ENCODE results near the gene ZBED2.
"Not testable (repeated sequence)": the region's sequence is repeated elsewhere in the genome, so short reads cannot be mapped to it uniquely, and the experiment has no call there.

The ZBED2 gene

DNA sequence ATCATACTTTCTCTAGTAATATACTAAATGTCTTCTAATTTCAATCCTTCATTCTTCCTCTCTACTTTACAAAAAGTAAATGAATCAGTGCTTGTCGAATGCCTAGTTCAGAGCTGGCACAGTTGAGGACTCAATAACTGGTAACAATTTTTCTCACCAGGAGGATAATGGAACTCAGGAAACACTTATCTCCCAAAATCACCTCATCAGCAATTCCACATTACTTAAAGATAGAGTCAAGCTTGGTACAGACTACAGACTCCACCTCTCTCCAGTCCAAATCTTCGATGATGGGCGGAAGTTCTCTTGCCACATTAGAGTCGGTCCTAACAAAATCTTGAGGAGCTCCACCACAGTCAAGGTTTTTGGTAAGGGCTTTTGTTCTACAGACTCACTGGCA is 16.3 kb downstream of the ZBED2 start:
- Mint-ChIP-seq H3K27ac (peak overlapping the region; percentile 42), H3K9me3 (peaks cover 0 to 2% of the 10 kb centered on the region in 2 donors), H3K4me3 (peak overlapping the region in 1 of 2 donors; percentile 35), H3K36me3 (peaks cover 3 to 10% of the 10 kb centered on the region in 2 donors), H3K4me1 (peaks cover 22 to 39% of the 10 kb centered on the region in 2 donors), H3K27me3 (no peaks in the 10 kb centered on the region)
- no peak for ATAC-seq (replicated peaks)
- DNase-seq, result no peak

- peak; percentile 35 for DNase-seq
- H3K4me1 Mint-ChIP-seq, result peaks cover 22 to 39% of the 10 kb centered on the region in 2 donors
These were observed 17.1 kb downstream of the ZBED2 start for GRCh38 chr3:111577798-111578685.

DNA sequence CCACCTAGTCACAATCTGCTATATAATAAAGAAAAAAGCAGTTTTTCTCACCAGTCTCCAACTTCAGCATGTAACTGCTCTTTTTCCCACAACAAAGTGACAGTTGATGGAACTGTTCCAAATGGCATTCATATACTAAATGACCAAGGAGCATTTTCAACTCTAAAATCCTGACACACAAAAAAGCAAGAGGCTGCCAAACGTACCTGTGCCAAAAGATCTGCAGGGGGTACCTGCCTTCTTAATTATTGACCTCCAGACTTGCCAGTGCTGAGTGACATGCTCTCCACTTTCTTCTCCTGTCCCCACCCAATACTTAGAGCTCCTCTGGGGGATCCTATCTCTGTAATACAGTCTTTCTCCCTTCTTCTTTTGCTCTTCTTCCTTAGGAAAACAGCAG is 18.0 kb downstream of the ZBED2 start:
- Mint-ChIP-seq H3K4me3 (no peak overlapping the region), H3K9me3 (no peaks in the 10 kb centered on the region), H3K36me3 (peaks cover 3 to 4% of the 10 kb centered on the region in 2 donors), H3K27ac (no peak overlapping the region), H3K4me1 (peaks cover 24 to 39% of the 10 kb centered on the region in 2 donors), H3K27me3 (no peaks in the 10 kb centered on the region)
- ATAC-seq (replicated peaks) (no peak), DNase-seq (no peak)

More at GRCh38 chr3:111577798-111578685, 17.1 kb downstream of the ZBED2 start:
- Mint-ChIP-seq H3K9me3 (peaks cover 0 to 2% of the 10 kb centered on the region in 2 donors), H3K4me3 (peak overlapping the region in 1 of 2 donors; percentile 0), H3K27me3 (no peaks in the 10 kb centered on the region), H3K27ac (peak overlapping the region; percentile 1), H3K36me3 (peaks cover 3 to 8% of the 10 kb centered on the region in 2 donors)
- ATAC-seq (replicated peaks), result peak; percentile 93 to 94

- peaks cover 0 to 2% of the 10 kb centered on the region in 2 donors for H3K4me1 Mint-ChIP-seq
These were observed 23.2 kb downstream of the ZBED2 start for GRCh38 chr3:111571907-111572460.

DNA sequence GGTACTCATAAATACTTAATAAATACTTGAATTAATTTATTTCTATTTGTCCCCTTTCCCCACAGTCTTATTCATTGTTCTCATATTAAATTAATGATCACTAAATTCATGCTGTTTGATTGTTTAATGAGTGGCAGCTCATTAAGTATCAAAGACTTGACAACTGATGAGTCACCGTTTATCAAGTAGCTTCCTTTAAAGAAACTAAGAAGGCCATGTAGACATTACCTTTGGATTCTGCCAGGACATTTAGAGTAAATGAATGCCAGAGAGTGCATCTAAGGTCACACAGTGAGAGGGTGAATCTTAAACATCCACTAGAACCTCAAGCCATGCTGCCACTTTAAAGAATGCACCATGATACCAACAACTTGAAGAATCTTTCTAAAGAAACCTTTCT is 23.9 kb downstream of the ZBED2 start:
- H3K4me3 Mint-ChIP-seq, result no peak overlapping the region
- no peak for ATAC-seq (replicated peaks)
- H3K4me1 Mint-ChIP-seq, result peaks cover 0 to 2% of the 10 kb centered on the region in 2 donors
- no peaks in the 10 kb centered on the region for H3K27me3 Mint-ChIP-seq
- peaks cover 0 to 5% of the 10 kb centered on the region in 2 donors for H3K36me3 Mint-ChIP-seq
- no peak for DNase-seq
- H3K9me3 Mint-ChIP-seq, result no peaks in the 10 kb centered on the region
- H3K27ac Mint-ChIP-seq, result no peak overlapping the region

More at GRCh38 chr3:111571907-111572460, 23.2 kb downstream of the ZBED2 start:
- Mint-ChIP-seq H3K9me3 (no peaks in the 10 kb centered on the region), H3K4me3 (no peak overlapping the region), H3K27me3 (no peaks in the 10 kb centered on the region), H3K36me3 (peaks cover 0 to 5% of the 10 kb centered on the region in 2 donors), H3K27ac (no peak overlapping the region)
- DNase-seq, result no peak
- peak; percentile 62 to 77 for ATAC-seq (replicated peaks)

DNA sequence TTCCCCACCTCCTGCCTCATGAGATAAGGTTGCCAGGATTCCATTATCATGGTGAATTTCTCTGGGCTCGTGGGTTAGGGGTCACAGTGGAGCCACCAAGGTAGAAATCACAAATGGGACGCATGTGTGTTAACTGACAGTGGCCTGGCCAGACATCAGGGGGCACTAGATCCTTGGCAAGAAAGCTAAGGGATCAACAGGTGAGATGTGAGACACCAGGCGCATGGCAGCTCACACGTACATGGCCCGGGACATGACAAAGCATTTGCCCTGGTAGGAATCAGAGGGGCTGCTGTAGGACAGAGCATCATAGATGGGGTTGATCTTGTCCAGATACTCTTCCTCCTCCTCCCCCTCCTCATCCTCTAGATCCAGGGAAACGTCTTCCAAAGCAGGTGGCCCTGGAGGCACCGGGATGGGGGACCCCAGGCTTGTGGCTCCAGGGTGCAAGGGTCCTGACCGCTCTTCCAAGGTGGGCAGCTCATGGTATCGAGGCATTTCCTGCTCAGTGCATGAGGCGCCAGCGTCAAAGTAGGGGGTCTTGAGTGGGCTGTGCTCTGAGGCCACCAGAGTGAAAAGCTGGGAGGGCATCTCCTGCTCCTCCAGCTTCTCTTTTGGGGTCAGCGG is 24.6 kb downstream of the ZBED2 start:
- Mint-ChIP-seq H3K4me3 (no peak overlapping the region), H3K27me3 (no peaks in the 10 kb centered on the region), H3K27ac (no peak overlapping the region), H3K36me3 (peaks cover 0 to 5% of the 10 kb centered on the region in 2 donors), H3K9me3 (no peaks in the 10 kb centered on the region), H3K4me1 (peaks cover 0 to 2% of the 10 kb centered on the region in 2 donors)
- ATAC-seq (replicated peaks), result no peak
- DNase-seq, result no peak

GRCh38 chr3:111568911-111569310 is 26.2 kb downstream of the ZBED2 start:
- H3K36me3 Mint-ChIP-seq, result peaks cover 0 to 5% of the 10 kb centered on the region in 2 donors
- ATAC-seq (replicated peaks), result no peak
- no peaks in the 10 kb centered on the region for H3K9me3 Mint-ChIP-seq
- H3K4me1 Mint-ChIP-seq, result peaks cover 0 to 2% of the 10 kb centered on the region in 2 donors
- no peak for DNase-seq
- H3K27ac Mint-ChIP-seq, result no peak overlapping the region
- H3K4me3 Mint-ChIP-seq, result no peak overlapping the region
- no peaks in the 10 kb centered on the region for H3K27me3 Mint-ChIP-seq

DNA sequence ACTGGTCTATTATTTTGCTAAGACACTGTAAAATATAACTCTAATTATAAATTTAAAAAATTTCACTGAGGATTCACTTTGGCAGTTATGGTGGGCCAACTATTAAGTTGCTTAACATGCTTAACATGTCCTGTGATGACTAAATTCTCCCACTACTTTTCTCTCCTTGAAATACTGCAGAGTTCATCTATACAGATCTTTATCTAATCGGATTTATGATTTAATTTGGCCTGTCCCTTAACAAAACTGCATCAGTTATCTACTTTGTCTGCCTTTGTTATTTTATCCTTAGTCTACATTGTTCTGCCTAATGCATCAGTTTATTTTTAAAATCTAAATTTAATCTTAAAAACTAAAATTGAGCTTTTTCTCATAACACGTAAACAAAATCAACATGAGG is 26.8 kb downstream of the ZBED2 start:
- no peak for ATAC-seq (replicated peaks)
- Mint-ChIP-seq H3K4me1 (peaks cover 0 to 2% of the 10 kb centered on the region in 2 donors), H3K36me3 (peaks cover 0 to 5% of the 10 kb centered on the region in 2 donors), H3K27ac (no peak overlapping the region), H3K27me3 (no peaks in the 10 kb centered on the region), H3K4me3 (no peak overlapping the region), H3K9me3 (no peaks in the 10 kb centered on the region)
- DNase-seq, result no peak

DNA sequence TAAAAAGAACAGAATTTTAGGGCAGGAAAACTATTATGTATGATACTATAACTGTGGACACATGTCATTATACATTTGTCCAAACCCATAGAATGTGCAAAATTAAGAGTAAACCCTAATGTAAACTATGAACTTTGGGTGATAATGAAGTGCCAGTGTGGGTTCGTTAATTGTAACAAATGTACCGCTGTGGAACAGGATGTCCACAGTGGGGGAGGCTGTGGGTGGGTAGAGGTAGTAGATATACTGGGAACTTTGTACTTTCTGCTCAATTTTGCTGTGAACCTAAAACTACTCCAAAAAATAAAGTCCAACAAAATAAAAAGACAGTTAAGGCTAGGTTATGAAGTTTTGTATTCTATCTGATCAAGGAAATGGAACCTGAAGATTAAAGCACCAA is 28.3 kb downstream of the ZBED2 start:
- DNase-seq (no peak), ATAC-seq (replicated peaks) (no peak)
- Mint-ChIP-seq H3K4me1 (no peaks in the 10 kb centered on the region), H3K27me3 (no peaks in the 10 kb centered on the region), H3K4me3 (no peak overlapping the region), H3K36me3 (peaks cover 0 to 3% of the 10 kb centered on the region in 2 donors), H3K9me3 (no peaks in the 10 kb centered on the region), H3K27ac (no peak overlapping the region)

DNA sequence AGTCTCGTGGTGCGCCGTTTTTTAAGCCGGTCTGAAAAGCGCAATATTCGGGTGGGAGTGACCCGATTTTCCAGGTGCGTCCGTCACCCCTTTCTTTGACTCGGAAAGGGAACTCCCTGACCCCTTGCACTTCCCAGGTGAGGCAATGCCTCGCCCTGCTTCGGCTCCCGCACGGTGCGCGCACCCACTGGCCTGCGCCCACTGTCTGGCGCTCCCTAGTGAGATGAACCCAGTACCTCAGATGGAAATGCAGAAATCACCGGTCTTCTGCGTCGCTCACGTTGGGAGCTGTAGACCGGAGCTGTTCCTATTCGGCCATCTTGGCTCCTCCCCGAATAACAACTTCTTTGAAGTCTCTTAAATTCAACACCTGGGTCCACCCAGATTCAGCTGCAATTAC is 33.2 kb downstream of the ZBED2 start:
- H3K9me3 Mint-ChIP-seq; ATAC-seq (replicated peaks); H3K27ac Mint-ChIP-seq; H3K36me3 Mint-ChIP-seq; H3K4me3 Mint-ChIP-seq; H3K4me1 Mint-ChIP-seq; H3K27me3 Mint-ChIP-seq; DNase-seq: not testable (repeated sequence)

DNA sequence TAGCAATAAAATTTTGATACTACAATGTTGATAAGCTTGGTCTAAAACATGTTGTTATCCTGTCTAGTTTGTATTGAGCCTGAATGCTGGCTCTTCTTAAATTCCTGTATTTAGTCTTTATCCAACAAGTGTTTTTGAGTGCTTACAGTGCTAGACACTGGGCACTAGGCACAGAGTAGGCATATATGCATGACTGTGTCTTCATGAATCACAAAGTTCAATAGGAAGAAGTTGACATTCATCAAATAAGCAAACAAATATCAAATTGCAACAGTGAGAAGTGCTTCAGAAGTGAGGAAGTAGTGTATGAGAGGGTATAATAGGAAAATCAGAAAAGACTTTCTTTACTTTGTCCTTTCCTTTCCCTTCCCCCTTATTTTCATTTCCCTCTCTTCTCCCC is 46.4 kb downstream of the ZBED2 start:
- Mint-ChIP-seq H3K27ac (no peak overlapping the region), H3K4me3 (peak overlapping the region in 1 of 2 donors; percentile 58), H3K9me3 (no peaks in the 10 kb centered on the region), H3K27me3 (no peaks in the 10 kb centered on the region), H3K4me1 (peaks cover 10 to 12% of the 10 kb centered on the region in 2 donors), H3K36me3 (no peaks in the 10 kb centered on the region)
- DNase-seq, result no peak
- ATAC-seq (replicated peaks), result no peak

- ATAC-seq (replicated peaks), result peak; percentile 83
- Mint-ChIP-seq H3K27me3 (no peaks in the 10 kb centered on the region), H3K27ac (peak overlapping the region; percentile 94), H3K9me3 (no peaks in the 10 kb centered on the region), H3K36me3 (no peaks in the 10 kb centered on the region), H3K4me3 (peak overlapping the region; percentile 58 to 63), H3K4me1 (peaks cover 13 to 14% of the 10 kb centered on the region in 2 donors)
- no peak for DNase-seq
These were observed 47.1 kb downstream of the ZBED2 start for GRCh38 chr3:111548092-111548491.

- ATAC-seq (replicated peaks) (peak; percentile 92 to 93), DNase-seq (peak; percentile 49)
- H3K36me3 Mint-ChIP-seq, result no peaks in the 10 kb centered on the region
- peak overlapping the region; percentile 58 to 63 for H3K4me3 Mint-ChIP-seq
- no peaks in the 10 kb centered on the region for H3K9me3 Mint-ChIP-seq
- no peaks in the 10 kb centered on the region for H3K27me3 Mint-ChIP-seq
- H3K4me1 Mint-ChIP-seq, result peaks cover 15 to 17% of the 10 kb centered on the region in 2 donors
- peak overlapping the region; percentile 94 for H3K27ac Mint-ChIP-seq
These were observed 47.5 kb downstream of the ZBED2 start for GRCh38 chr3:111547631-111548030.

- Mint-ChIP-seq H3K27ac (no peak overlapping the region), H3K27me3 (no peaks in the 10 kb centered on the region), H3K36me3 (no peaks in the 10 kb centered on the region), H3K4me3 (no peak overlapping the region), H3K9me3 (no peaks in the 10 kb centered on the region), H3K4me1 (peaks cover 24 to 33% of the 10 kb centered on the region in 2 donors)
- ATAC-seq (replicated peaks), result no peak
- DNase-seq, result no peak
These were observed 49.8 kb downstream of the ZBED2 start for GRCh38 chr3:111545349-111545748.

All from stimulated activated naive B cell treated with anti-CD40 and anti-IgM and Interleukin-4, amounts not matched to agents 10 μg/mL and 1 μg/mL and 100 μg/mL, for 72 hours (primary cell).